ENCODE measurements around the gene NGFR. TPM values are rescaled to one million over a fixed set of nuclear protein-coding genes. Genes with fewer than 3 reads are reported as not detected.

Gene NGFR
- total and polyA plus RNA-seq, 9 of the 15 experiments (the other 6 are each of a cell fraction or from before 2014, with no cell fraction given), result 0.07 to 0.23 (median 0.13) TPM; not detected in 4

DNA sequence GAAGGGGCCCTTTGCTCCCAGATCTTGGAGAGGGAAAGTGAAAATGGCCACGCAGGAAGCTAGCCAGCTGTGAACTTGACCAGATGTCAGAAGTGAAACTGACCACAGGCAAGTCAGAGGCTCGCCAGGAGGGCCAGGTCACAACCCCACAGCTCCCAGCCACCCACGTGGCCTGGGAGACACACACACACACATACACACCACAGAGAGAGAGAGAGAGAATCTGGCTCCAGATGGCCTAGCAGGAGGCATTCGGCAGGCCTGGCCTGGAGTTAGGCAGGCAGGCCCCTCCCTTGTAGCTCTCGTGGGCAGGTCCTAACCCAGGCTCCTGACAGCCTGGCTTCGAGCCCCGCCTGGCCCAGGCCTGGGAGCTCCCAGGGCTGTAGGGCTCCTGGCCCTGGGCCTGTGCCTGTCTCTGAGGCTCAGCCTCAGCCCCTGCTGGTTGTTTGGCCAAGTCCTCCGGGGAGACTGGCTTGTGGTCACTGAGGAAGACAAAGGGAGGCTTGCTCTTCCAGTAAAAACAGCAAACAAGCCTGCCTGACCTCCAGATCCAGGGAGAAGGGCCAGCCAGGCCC is 20.2 kb downstream of the NGFR start (continued):
- TF ChIP-seq, protein P1, sequence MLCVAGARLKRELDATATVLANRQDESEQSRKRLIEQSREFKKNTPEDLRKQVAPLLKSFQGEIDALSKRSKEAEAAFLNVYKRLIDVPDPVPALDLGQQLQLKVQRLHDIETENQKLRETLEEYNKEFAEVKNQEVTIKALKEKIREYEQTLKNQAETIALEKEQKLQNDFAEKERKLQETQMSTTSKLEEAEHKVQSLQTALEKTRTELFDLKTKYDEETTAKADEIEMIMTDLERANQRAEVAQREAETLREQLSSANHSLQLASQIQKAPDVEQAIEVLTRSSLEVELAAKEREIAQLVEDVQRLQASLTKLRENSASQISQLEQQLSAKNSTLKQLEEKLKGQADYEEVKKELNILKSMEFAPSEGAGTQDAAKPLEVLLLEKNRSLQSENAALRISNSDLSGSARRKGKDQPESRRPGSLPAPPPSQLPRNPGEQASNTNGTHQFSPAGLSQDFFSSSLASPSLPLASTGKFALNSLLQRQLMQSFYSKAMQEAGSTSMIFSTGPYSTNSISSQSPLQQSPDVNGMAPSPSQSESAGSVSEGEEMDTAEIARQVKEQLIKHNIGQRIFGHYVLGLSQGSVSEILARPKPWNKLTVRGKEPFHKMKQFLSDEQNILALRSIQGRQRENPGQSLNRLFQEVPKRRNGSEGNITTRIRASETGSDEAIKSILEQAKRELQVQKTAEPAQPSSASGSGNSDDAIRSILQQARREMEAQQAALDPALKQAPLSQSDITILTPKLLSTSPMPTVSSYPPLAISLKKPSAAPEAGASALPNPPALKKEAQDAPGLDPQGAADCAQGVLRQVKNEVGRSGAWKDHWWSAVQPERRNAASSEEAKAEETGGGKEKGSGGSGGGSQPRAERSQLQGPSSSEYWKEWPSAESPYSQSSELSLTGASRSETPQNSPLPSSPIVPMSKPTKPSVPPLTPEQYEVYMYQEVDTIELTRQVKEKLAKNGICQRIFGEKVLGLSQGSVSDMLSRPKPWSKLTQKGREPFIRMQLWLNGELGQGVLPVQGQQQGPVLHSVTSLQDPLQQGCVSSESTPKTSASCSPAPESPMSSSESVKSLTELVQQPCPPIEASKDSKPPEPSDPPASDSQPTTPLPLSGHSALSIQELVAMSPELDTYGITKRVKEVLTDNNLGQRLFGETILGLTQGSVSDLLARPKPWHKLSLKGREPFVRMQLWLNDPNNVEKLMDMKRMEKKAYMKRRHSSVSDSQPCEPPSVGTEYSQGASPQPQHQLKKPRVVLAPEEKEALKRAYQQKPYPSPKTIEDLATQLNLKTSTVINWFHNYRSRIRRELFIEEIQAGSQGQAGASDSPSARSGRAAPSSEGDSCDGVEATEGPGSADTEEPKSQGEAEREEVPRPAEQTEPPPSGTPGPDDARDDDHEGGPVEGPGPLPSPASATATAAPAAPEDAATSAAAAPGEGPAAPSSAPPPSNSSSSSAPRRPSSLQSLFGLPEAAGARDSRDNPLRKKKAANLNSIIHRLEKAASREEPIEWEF (CRISPR knock-in tag; IDR thresholded peaks at IDR 0.05), result no peak
- TF ChIP-seq FOXA1 (IDR thresholded peaks at IDR 0.05; ENCODE audit: borderline replicate concordance) (no peak), HLTF (IDR thresholded peaks at IDR 0.05) (no peak), CSDE1 (IDR thresholded peaks at IDR 0.05) (no peak), CAMTA2 (CRISPR knock-in tag; conservative IDR thresholded peaks at IDR 0.05) (no peak), ILF3 (IDR thresholded peaks at IDR 0.05; ENCODE audit: borderline replicate concordance) (no peak), ESRRA (IDR thresholded peaks at IDR 0.05; ENCODE audit: borderline replicate concordance, low read depth) (peak; percentile 51; the same call in 1 of the 2 replicates), SOX6 (IDR thresholded peaks at IDR 0.05) (no peak), MEIS2 (IDR thresholded peaks at IDR 0.05; ENCODE audit: partially characterized antibody) (peak; percentile 1), ZKSCAN1 (IDR thresholded peaks at IDR 0.05; ENCODE audit: low read depth, low read length) (no peak)
- TF ChIP-seq, protein P2, sequence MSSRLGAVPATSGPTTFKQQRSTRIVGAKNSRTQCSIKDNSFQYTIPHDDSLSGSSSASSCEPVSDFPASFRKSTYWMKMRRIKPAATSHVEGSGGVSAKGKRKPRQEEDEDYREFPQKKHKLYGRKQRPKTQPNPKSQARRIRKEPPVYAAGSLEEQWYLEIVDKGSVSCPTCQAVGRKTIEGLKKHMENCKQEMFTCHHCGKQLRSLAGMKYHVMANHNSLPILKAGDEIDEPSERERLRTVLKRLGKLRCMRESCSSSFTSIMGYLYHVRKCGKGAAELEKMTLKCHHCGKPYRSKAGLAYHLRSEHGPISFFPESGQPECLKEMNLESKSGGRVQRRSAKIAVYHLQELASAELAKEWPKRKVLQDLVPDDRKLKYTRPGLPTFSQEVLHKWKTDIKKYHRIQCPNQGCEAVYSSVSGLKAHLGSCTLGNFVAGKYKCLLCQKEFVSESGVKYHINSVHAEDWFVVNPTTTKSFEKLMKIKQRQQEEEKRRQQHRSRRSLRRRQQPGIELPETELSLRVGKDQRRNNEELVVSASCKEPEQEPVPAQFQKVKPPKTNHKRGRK (tag; IDR thresholded peaks at IDR 0.05), result no peak
- TF ChIP-seq, protein P3, sequence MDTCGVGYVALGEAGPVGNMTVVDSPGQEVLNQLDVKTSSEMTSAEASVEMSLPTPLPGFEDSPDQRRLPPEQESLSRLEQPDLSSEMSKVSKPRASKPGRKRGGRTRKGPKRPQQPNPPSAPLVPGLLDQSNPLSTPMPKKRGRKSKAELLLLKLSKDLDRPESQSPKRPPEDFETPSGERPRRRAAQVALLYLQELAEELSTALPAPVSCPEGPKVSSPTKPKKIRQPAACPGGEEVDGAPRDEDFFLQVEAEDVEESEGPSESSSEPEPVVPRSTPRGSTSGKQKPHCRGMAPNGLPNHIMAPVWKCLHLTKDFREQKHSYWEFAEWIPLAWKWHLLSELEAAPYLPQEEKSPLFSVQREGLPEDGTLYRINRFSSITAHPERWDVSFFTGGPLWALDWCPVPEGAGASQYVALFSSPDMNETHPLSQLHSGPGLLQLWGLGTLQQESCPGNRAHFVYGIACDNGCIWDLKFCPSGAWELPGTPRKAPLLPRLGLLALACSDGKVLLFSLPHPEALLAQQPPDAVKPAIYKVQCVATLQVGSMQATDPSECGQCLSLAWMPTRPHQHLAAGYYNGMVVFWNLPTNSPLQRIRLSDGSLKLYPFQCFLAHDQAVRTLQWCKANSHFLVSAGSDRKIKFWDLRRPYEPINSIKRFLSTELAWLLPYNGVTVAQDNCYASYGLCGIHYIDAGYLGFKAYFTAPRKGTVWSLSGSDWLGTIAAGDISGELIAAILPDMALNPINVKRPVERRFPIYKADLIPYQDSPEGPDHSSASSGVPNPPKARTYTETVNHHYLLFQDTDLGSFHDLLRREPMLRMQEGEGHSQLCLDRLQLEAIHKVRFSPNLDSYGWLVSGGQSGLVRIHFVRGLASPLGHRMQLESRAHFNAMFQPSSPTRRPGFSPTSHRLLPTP (IDR thresholded peaks at IDR 0.05; ENCODE audit: borderline replicate concordance, extremely low read depth, insufficient read length), result no peak
- TF ChIP-seq, protein P4, sequence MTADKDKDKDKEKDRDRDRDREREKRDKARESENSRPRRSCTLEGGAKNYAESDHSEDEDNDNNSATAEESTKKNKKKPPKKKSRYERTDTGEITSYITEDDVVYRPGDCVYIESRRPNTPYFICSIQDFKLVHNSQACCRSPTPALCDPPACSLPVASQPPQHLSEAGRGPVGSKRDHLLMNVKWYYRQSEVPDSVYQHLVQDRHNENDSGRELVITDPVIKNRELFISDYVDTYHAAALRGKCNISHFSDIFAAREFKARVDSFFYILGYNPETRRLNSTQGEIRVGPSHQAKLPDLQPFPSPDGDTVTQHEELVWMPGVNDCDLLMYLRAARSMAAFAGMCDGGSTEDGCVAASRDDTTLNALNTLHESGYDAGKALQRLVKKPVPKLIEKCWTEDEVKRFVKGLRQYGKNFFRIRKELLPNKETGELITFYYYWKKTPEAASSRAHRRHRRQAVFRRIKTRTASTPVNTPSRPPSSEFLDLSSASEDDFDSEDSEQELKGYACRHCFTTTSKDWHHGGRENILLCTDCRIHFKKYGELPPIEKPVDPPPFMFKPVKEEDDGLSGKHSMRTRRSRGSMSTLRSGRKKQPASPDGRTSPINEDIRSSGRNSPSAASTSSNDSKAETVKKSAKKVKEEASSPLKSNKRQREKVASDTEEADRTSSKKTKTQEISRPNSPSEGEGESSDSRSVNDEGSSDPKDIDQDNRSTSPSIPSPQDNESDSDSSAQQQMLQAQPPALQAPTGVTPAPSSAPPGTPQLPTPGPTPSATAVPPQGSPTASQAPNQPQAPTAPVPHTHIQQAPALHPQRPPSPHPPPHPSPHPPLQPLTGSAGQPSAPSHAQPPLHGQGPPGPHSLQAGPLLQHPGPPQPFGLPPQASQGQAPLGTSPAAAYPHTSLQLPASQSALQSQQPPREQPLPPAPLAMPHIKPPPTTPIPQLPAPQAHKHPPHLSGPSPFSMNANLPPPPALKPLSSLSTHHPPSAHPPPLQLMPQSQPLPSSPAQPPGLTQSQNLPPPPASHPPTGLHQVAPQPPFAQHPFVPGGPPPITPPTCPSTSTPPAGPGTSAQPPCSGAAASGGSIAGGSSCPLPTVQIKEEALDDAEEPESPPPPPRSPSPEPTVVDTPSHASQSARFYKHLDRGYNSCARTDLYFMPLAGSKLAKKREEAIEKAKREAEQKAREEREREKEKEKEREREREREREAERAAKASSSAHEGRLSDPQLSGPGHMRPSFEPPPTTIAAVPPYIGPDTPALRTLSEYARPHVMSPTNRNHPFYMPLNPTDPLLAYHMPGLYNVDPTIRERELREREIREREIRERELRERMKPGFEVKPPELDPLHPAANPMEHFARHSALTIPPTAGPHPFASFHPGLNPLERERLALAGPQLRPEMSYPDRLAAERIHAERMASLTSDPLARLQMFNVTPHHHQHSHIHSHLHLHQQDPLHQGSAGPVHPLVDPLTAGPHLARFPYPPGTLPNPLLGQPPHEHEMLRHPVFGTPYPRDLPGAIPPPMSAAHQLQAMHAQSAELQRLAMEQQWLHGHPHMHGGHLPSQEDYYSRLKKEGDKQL (CRISPR knock-in tag; IDR thresholded peaks at IDR 0.05; ENCODE audit: borderline replicate concordance), result no peak
